Measurements from ENCODE around the gene ARL11.
"Not testable (repeated sequence)": the region's sequence is repeated elsewhere in the genome, so short reads cannot be mapped to it uniquely, and the experiment has no call there.

Gene ARL11

GRCh38 chr13:49627831-49628652, at the start of gene ARL11:
TSS of gene ARL11 (plus strand) at chr13:49628507. CDS start at chr13:49630448, 1,941 bp downstream.
- no peak for DNase-seq

- DNase-seq: no peak
Observed at GRCh38 chr13:49579501-49579900, 48.8 kb upstream of the ARL11 start.

GRCh38 chr13:49580980-49581680, 47.2 kb upstream of the ARL11 start:
- peak; percentile 82 to 91 for DNase-seq

DNA sequence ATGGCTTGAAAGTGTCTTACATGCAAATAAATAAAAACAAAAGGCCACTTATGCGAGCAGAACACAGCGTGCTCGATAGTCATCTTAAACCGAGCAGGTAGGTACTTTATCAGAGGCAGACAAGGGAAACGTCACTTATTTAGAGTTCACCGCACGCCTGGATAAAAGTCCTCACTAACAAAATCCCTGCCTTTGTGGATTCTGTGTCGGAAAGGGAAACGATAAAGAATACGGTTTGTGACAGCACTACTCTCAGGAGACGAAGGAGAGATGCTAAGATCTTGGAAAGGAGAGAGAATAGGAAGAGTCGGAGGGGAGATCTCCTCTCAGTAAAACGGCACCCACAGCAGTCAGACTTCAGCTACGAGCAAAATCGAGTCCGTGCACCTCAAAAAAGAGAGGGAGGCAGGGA, 43.5 kb upstream of the ARL11 start:
- DNase-seq: peak in 1 of 2 experiments; percentile 7

- peak; percentile 25 to 63 for DNase-seq
Observed at GRCh38 chr13:49585220-49586157, 42.8 kb upstream of the ARL11 start, which contains the start of gene RCBTB1. TSS of gene RCBTB1 (minus strand) at chr13:49585558. CDS start at chr13:49567279, 18,279 bp downstream.

DNA sequence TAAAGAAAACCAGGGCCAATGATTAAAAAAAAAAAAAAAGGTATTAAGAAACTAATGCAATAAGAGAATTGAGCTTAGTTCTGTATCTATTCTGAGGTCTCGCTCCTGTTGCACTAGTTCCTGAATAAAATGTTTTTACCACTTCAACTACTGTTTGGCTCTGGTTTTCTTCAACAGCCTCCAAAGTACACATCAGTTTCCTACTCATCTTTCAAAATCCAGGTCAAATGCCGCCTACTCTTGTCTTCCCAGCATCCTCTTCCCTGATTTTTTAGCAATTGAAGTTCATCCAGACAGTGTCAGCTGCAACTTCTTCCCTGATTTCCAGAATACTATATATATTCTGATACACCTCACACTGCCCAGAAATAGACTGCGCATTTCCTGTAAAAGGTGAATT, 41.6 kb upstream of the ARL11 start:
- no peak for DNase-seq

GRCh38 chr13:49587311-49587847, 40.9 kb upstream of the ARL11 start:
- no peak for DNase-seq

DNA sequence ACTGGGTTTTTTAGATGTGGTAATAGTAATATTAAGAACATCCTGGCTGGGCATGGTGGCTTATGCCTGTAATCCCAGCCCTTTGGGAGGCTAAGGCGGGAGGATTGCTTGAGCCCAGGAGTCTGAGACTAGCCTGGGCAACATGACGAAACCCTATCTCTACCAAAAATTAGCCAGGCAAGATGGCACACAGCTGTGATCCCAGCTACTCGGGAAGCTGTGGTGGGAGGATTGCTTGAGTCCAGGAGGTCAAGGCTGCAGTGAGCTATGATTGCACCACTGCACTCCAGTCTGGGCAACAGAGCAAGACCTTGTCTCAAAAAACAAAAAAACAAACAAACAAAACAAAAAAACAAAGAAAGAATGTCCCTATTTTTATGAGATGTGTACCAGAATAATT, 37.6 kb upstream of the ARL11 start:
- DNase-seq: not testable (repeated sequence)

GRCh38 chr13:49593876-49594275, 34.4 kb upstream of the ARL11 start:
- DNase-seq: not testable (repeated sequence)

- no peak for DNase-seq
Observed at GRCh38 chr13:49594576-49594975, 33.7 kb upstream of the ARL11 start.

- peak; percentile 95 to 97 for DNase-seq
Observed at GRCh38 chr13:49596221-49596620, 32.1 kb upstream of the ARL11 start.

GRCh38 chr13:49597043-49597641, 31.2 kb upstream of the ARL11 start:
- DNase-seq: peak in 1 of 2 experiments; percentile 17

- DNase-seq: no peak
Observed at GRCh38 chr13:49602005-49602404, 26.3 kb upstream of the ARL11 start.

DNA sequence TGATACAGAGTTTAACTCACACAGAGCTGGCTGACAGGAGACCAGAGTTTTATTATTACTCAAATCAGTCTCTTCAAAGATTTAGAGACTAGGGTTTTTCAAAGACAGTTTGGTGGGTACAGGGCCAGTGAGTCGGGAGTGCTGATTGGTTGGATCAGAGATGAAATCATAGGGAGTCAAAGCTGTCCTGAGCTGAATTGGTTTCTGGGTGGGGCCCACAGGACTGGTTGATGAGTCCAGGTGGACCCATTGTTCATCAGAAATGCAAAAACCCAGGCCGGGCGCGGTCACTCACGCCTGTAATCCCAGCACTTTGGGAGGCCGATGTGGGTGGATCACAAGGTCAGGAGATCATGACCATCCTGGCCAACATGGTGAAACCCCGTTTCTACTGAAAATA, 25.7 kb upstream of the ARL11 start:
- not testable (repeated sequence) for DNase-seq

DNA sequence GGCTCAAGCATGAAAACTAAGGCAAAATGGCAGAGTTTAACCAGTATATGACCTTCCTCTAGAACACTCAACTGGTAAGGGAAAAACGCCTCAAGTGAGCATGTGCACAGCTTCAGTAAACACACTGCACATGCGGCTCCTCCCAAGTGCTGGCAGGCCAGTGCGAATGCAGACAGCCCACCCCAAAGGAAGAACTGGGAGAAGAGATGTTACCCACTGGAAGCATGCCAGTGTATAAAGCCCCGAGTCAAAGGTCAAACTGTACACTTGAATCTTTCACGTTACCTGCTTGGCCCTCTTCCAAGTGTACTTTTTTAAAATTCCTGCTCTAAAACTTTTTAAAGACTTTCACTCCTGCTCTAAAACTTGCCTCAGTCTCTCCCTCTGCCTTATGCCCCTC, 23.7 kb upstream of the ARL11 start:
- DNase-seq: no peak

GRCh38 chr13:49606747-49607648, 21.3 kb upstream of the ARL11 start:
- DNase-seq: peak; percentile 45 to 90

- DNase-seq: no peak
Observed at GRCh38 chr13:49607761-49608160, 20.5 kb upstream of the ARL11 start.

DNA sequence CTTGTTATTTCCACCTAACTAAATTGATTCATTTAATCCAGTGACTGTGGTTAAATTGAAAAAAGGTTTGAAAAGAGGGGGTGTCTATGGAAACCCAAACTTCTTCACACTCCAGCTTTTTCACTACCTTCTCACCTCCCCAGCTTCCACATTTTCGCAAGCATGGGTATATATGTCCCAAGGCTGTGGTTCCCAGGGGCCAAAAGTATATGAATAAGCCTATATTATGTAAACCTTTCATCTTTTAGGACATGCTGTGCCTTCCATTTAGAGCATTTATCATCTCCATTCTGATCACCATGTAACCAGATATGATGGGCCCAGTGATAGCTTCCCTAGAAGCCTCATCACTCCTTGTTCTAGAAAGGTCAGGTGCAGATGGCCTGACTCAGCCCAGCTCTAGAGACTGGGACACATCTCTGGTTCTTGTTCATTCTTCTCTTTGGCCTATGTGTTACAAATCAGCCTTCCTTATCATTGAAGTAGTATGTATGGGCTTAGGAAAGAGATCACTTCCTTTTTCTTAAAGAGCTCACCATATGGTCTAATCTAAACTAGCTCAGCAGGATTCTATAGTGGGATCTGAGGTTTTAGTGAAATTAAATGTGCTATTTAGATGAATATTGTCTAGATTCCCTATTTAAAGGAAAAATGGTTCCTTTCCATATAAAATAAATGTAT, 19.5 kb upstream of the ARL11 start:
- peak in 1 of 2 experiments; percentile 48 for DNase-seq

- DNase-seq: peak; percentile 99
Observed at GRCh38 chr13:49610176-49610575, 18.1 kb upstream of the ARL11 start.

DNA sequence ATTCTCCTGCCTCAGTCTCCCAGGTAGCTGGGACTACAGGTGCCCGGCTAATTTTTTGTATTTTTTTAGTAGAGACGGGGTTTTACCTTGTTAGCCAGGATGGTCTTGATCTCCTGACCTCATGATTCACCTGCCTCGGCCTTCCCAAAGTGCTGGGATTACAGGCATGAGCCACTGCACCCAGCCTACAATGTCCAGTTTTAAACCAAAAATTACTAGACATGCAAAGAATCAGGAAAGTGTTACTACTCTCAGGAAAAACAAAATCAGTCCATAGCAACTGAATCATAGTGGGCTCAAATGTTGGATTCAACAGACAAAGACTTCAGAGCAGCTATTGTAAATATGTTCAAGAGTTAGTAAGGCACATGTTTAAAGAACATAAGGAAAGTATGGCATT, 16.3 kb upstream of the ARL11 start:
- not testable (repeated sequence) for DNase-seq

Data from NCI-H524 (cell line).